ENCODE results near the gene THRSP. TPM values are rescaled to one million over a fixed set of nuclear protein-coding genes. Genes with fewer than 3 reads are reported as not detected.

Gene THRSP
- total and polyA plus RNA-seq, 2 of the 8 experiments (the other 6 are each of a cell fraction or from before 2014, with no cell fraction given), result 0.11 TPM; not detected in 1

GRCh38 chr11:78074756-78075155 is 11.1 kb downstream of the THRSP start:
- peaks cover 23% of the 10 kb centered on the region for H3K79me1 ChIP-seq (ENCODE audit: low read depth, low read length)
- no peak overlapping the region for H3K4ac ChIP-seq (replicated peaks; ENCODE audit: insufficient read length, low read depth, low read length)
- no peak for DNase-seq (ENCODE audit: low read depth in 1 of 2, low spot score in 2 of 2)
- H2BK120ac ChIP-seq (replicated peaks; ENCODE audit: low read depth, low read length), result no peak overlapping the region
- CTCF ChIA-PET (ENCODE audit: partially characterized antibody), result interaction anchor here (1.3 to 1.7 kb wide), 2 partner anchors 11 to 28 kb away, joined by 4 to 5 read pairs; partner anchors contain the start of gene THRSP
- no peak overlapping the region for H4K8ac ChIP-seq (ENCODE audit: extremely low read depth, insufficient read depth, low read length)
- H3K27ac ChIP-seq (ENCODE audit: low read depth, low read length), result no peak overlapping the region
- H3K9me3 ChIP-seq (ENCODE audit: insufficient read depth in 2 of 2, low read depth in 1 of 2, low read length in 1 of 2), result no peaks in the 10 kb centered on the region
- WGBS, 2 experiments (ENCODE audit: extremely low coverage in 1 of 2, insufficient coverage in 1 of 2, insufficient read length in 1 of 2, insufficient replicate concordance in 2 of 2, low coverage in 1 of 2, low lambda C conversion rate in 2 of 2, missing lambda C conversion rate in 1 of 2), result 94% methylated on average over 6 of the region's 6 CpGs; no CpG with 5 or more reads in 1 of the 2 experiments
- TF ChIP-seq ZNF274 (IDR thresholded peaks at IDR 0.05; ENCODE audit: borderline replicate concordance, extremely low read depth, low read length) (no peak), POLR2AphosphoS5 (IDR thresholded peaks at IDR 0.05; ENCODE audit: low read depth, low read length) (no peak)
- H2BK15ac ChIP-seq (ENCODE audit: low read length), result no peak overlapping the region
- no peak overlapping the region for H2AK5ac ChIP-seq (ENCODE audit: low read depth, low read length)
- no peaks in the 10 kb centered on the region for H3K27me3 ChIP-seq (replicated peaks in 1 of 4; ENCODE audit: control insufficient read depth in 3 of 4, extremely low read depth in 1 of 4, insufficient read depth in 3 of 4, low read length in 3 of 4)
- H4K91ac ChIP-seq (replicated peaks; ENCODE audit: insufficient read length, low read length), result no peak overlapping the region
- no peak overlapping the region for H3K9ac ChIP-seq (replicated peaks in 1 of 4; ENCODE audit: extremely low read depth in 1 of 4, low read depth in 3 of 4, low read length in 3 of 4)
- no peak overlapping the region for H2BK20ac ChIP-seq (ENCODE audit: low read length)
- FAIRE-seq, result no peak
- H3K56ac ChIP-seq (replicated peaks; ENCODE audit: insufficient read length, low read depth, low read length), result no peak overlapping the region
- H3K23ac ChIP-seq (ENCODE audit: insufficient read length), result no peak overlapping the region
- H3K23me2 ChIP-seq (ENCODE audit: low read depth, low read length), result peaks cover 3% of the 10 kb centered on the region; the same call in 1 of the 2 replicates
- no peak overlapping the region for H3K14ac ChIP-seq (ENCODE audit: insufficient read length)
- peaks cover 20 to 47% of the 10 kb centered on the region in 2 experiments for H3K79me2 ChIP-seq (ENCODE audit: control insufficient read depth in 1 of 2, insufficient read depth in 2 of 2, low read length in 2 of 2)
- H3K4me2 ChIP-seq (ENCODE audit: insufficient read depth in 1 of 2, low read depth in 2 of 2, low read length in 2 of 2), result no peak overlapping the region
- H3K4me3 ChIP-seq (ENCODE audit: extremely low read depth in 1 of 4, insufficient read depth in 2 of 4, low read depth in 3 of 4, low read length in 4 of 4), result no peak overlapping the region
- peaks cover 0 to 28% (median 8%) of the 10 kb centered on the region in 4 experiments; a peak in 5 of 8 replicates for H3K36me3 ChIP-seq (ENCODE audit: control insufficient read depth in 2 of 4, insufficient read depth in 4 of 4, low read length in 3 of 4)
- H3K18ac ChIP-seq (ENCODE audit: extremely low read depth, low read length), result no peak overlapping the region
- POLR2A ChIA-PET (ENCODE audit: partially characterized antibody), result no interaction called here
- H4K20me1 ChIP-seq (replicated peaks in 1 of 2; ENCODE audit: control insufficient read depth in 1 of 2, insufficient read depth in 2 of 2, low read length in 2 of 2), result peaks cover 3 to 14% of the 10 kb centered on the region in 2 experiments
- H2BK12ac ChIP-seq (ENCODE audit: low read depth, low read length), result no peak overlapping the region
- H2AFZ ChIP-seq (ENCODE audit: low read length), result no peak overlapping the region
- H4K5ac ChIP-seq (ENCODE audit: insufficient read length, low read depth, low read length), result no peak overlapping the region
- H2BK5ac ChIP-seq (ENCODE audit: low read depth, low read length), result no peak overlapping the region
- peaks cover 0 to 9% (median 3%) of the 10 kb centered on the region in 4 experiments; a peak in 2 of 7 replicates for H3K4me1 ChIP-seq (replicated peaks in 1 of 4; ENCODE audit: control insufficient read depth in 3 of 4, insufficient read depth in 4 of 4, low read length in 3 of 4)
